GM19023 (cell line): ENCODE measurements around the gene STK32C.
"Not testable (repeated sequence)": the region's sequence is repeated elsewhere in the genome, so short reads cannot be mapped to it uniquely, and the experiment has no call there.

Experiments
- ATAC-seq: cut with Tn5 transposase; IDR thresholded peaks from one replicate; pipeline ENCODE4 v1.9.1; 2021; ENCODE audit warnings: mild to moderate bottlenecking, moderate library complexity; ENCODE audit not compliant: unreplicated experiment

STK32C gene

DNA sequence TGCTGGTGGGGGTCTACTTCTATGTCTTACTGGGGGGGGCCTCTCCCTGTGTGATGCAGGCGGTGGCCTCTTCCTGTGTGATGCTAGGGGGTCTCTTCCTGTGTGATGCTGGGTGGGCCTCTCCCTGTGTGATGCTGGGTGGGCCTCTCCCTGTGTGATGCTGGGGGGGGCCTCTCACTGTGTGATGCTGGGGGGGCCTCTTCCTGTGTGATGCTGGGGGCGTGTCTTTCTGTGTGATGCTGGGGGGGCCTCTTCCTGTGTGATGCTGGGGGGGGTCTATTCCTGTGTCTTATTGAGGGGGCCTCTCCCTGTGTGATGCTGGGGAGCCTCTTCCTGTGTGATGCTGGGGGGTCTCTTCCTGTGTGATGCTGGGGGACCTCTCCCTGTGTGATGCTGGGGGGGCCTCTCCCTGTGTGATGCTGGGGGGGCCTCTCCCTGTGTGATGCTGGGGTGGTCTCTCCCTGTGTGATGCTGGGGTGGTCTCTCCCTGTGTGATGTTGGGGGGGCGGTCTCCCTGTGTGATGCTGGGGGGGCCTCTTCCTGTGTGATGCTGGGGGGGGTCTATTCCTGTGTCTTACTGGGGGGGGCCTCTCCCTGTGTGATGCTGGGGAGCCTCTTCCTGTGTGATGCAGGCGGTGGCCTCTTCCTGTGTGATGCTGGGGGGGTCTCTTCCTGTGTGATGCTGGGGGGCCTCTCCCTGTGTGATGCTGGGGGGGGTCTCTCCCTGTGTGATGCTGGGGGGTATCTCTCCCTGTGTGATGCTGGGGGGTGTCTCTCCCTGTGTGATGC, 146.7 kb downstream of the STK32C start:
- ATAC-seq = not testable (repeated sequence)

DNA sequence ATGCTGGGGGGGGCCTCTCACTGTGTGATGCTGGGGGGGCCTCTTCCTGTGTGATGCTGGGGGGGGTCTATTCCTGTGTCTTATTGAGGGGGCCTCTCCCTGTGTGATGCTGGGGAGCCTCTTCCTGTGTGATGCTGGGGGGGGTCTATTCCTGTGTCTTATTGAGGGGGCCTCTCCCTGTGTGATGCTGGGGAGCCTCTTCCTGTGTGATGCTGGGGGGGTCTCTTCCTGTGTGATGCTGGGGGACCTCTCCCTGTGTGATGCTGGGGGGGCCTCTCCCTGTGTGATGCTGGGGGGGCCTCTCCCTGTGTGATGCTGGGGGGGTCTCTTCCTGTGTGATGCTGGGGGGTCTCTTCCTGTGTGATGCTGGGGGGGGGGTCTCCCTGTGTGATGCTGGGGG, 147.5 kb downstream of the STK32C start:
- ATAC-seq = not testable (repeated sequence)

DNA sequence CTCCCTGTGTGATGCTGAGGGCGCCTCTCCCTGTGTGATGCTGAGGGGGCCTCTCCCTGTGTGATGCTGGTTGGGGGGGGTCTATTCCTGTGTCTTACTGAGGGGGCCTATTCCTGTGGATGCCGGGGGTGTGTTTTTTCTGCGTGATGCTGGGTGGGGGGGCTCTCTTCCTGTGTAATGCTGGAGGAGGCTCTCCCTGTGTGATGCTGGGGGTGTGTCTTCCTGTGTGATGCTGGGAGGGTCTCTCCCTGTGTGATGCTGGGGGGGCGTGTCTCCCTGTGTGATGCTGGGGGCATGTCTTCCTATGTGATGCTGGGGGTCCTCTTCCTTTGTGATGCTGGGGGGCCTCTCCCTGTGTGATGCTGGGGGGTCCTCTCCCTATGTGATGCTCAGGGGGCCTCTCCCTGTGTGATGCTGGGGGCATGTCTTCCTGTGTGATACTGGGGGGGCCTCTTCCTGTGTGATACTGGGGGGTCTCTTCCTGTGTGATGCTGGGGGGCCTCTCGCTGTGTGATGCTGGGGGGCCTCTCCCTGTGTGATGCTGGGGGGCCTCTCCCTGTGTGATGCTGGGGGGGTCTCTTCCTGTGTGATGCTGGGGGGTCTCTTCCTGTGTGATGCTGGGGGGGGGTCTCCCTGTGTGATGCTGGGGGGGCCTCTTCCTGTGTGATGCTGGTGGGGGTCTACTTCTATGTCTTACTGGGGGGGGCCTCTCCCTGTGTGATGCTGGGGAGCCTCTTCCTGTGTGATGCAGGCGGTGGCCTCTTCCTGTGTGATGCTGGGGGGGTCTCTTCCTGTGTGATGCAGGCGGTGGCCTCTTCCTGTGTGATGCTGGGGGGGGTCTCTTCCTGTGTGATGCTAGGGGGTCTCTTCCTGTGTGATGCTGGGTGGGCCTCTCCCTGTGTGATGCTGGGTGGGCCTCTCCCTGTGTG, 148.2 kb downstream of the STK32C start:
- not testable (repeated sequence) for ATAC-seq

DNA sequence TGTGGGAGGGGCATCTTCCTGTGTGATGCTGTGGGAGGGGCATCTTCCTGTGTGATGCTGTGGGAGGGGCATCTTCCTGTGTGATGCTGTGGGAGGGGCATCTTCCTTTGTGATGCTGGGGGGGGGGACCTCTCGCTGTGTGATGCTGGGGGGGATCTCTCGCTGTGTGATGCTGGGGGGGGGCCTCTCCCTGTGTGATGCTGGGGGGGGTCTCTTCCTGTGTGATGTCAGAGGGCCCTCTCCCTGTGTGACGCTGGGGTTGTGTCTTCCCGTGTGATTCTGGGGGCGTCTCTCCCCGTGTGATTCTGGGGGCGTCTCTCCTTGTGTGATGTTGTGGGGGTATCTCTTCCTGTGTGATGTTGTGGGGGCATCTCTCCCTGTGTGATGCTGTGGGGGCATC, 148.9 kb downstream of the STK32C start:
- ATAC-seq = no peak

DNA sequence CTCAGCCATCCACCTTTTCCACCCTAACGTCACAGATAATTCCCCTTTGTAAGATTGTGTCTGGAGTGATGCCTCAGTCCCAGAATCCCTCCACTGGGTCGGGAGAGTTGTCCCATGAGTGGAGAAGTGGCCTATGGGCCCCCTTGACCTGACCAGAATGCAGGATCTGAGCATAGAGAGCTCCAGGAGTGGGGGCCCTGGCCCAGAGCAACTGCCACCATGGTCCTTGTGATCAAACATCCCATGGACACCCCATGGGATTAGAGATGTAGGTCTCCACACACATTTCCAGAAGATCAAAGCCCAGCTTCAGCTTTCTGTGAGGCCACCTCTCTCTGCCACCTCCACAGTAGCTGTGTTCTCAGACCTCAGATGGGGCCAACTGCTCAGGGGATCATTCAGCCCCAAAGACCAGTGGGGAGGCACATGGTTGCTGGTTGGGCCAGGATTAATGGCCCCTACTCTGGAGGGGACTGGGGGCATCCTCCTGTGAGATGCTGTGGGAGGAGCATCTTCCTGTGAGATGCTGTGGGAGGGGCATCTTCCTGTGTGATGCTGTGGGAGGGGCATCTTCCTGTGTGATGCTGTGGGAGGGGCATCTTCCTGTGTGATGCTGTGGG, 149.5 kb downstream of the STK32C start:
- no peak for ATAC-seq
